ENCODE data around the gene WDR18. TPM values are rescaled to one million over a fixed set of nuclear protein-coding genes. Genes with fewer than 3 reads are reported as not detected.
A peak's percentile ranks its signal among the peaks of the same experiment; 100 is the strongest.

WDR18 gene
- total and polyA plus RNA-seq, 2 of the 8 experiments (the other 6 are each of a cell fraction or from before 2014, with no cell fraction given): 87.7 to 177 TPM

GRCh38 chr19:1028062-1028926 lies 44.1 kb downstream of the WDR18 start:
- peak overlapping the region; percentile 35 for H4K8ac ChIP-seq (ENCODE audit: extremely low read depth, insufficient read depth, low read length)
- H3K23me2 ChIP-seq (ENCODE audit: low read depth, low read length): peaks cover 12% of the 10 kb centered on the region
- H2BK20ac ChIP-seq (ENCODE audit: low read length): no peak overlapping the region; the same call in 1 of the 2 replicates
- no peak for FAIRE-seq
- ChIA-PET POLR2A (ENCODE audit: partially characterized antibody) (interaction anchor here (0.6 to 12.8 kb wide), 39 partner anchors 10 to 517 kb away, joined by 3 to 509 read pairs (median 5); partner anchors contain the start of genes ABCA7, ARHGAP45, CIRBP and FAM174C), CTCF (ENCODE audit: partially characterized antibody) (interaction anchor here (0.7 to 2.8 kb wide), 7 partner anchors 9 to 197 kb away, joined by 3 to 18 read pairs (median 5); partner anchors contain the start of gene ABCA7)
- peak overlapping the region; percentile 85 to 99 (median 96) for H3K4me3 ChIP-seq (ENCODE audit: extremely low read depth in 1 of 4, insufficient read depth in 2 of 4, low read depth in 3 of 4, low read length in 4 of 4)
- peaks cover 3 to 55% of the 10 kb centered on the region in 2 experiments; a peak in 3 of 4 replicates for H3K79me2 ChIP-seq (ENCODE audit: control insufficient read depth in 1 of 2, insufficient read depth in 2 of 2, low read length in 2 of 2)
- peak overlapping the region; percentile 53 for H3K56ac ChIP-seq (replicated peaks; ENCODE audit: insufficient read length, low read depth, low read length)
- H2AFZ ChIP-seq (ENCODE audit: low read length): no peak overlapping the region
- no peak overlapping the region for H3K23ac ChIP-seq (ENCODE audit: insufficient read length)
- peak overlapping the region; percentile 71; the same call in 1 of the 2 replicates for H2BK5ac ChIP-seq (ENCODE audit: low read depth, low read length)
- peaks cover 0 to 9% (median 4%) of the 10 kb centered on the region in 4 experiments; a peak in 5 of 7 replicates for H3K4me1 ChIP-seq (replicated peaks in 1 of 4; ENCODE audit: control insufficient read depth in 3 of 4, insufficient read depth in 4 of 4, low read length in 3 of 4)
- no peaks in the 10 kb centered on the region for H3K27me3 ChIP-seq (replicated peaks in 1 of 4; ENCODE audit: control insufficient read depth in 3 of 4, extremely low read depth in 1 of 4, insufficient read depth in 3 of 4, low read length in 3 of 4)
- H3K4me2 ChIP-seq (ENCODE audit: insufficient read depth in 1 of 2, low read depth in 2 of 2, low read length in 2 of 2): peak overlapping the region; percentile 87 to 93
- H3K79me1 ChIP-seq (ENCODE audit: low read depth, low read length): peaks cover 3% of the 10 kb centered on the region
- WGBS, 2 experiments (ENCODE audit: extremely low coverage in 1 of 2, insufficient coverage in 1 of 2, insufficient read length in 1 of 2, insufficient replicate concordance in 2 of 2, low coverage in 1 of 2, low lambda C conversion rate in 2 of 2, missing lambda C conversion rate in 1 of 2): 14% methylated on average over 32 of the region's 58 CpGs; no CpG with 5 or more reads in 1 of the 2 experiments
- H4K5ac ChIP-seq (ENCODE audit: insufficient read length, low read depth, low read length): peak overlapping the region; percentile 76
- peak overlapping the region; percentile 83 for H3K18ac ChIP-seq (ENCODE audit: extremely low read depth, low read length)
- H3K27ac ChIP-seq (ENCODE audit: low read depth, low read length): peak overlapping the region; percentile 75; the same call in 1 of the 2 replicates
- peak overlapping the region; percentile 74 for H4K91ac ChIP-seq (replicated peaks; ENCODE audit: insufficient read length, low read length)
- no peaks in the 10 kb centered on the region for H3K9me3 ChIP-seq (ENCODE audit: insufficient read depth in 2 of 2, low read depth in 1 of 2, low read length in 1 of 2)
- no peak overlapping the region for H2BK15ac ChIP-seq (ENCODE audit: low read length)
- peak overlapping the region; percentile 22 to 97 (median 80); a peak in 6 of 7 replicates for H3K9ac ChIP-seq (replicated peaks in 1 of 4; ENCODE audit: extremely low read depth in 1 of 4, low read depth in 3 of 4, low read length in 3 of 4)
- no peak overlapping the region for H2BK120ac ChIP-seq (replicated peaks; ENCODE audit: low read depth, low read length)
- H2BK12ac ChIP-seq (ENCODE audit: low read depth, low read length): no peak overlapping the region
- DNase-seq (ENCODE audit: low read depth in 1 of 2, low spot score in 2 of 2): peak in 1 of 2 experiments; percentile 77
- no peak overlapping the region for H2AK5ac ChIP-seq (ENCODE audit: low read depth, low read length)
- H3K36me3 ChIP-seq (ENCODE audit: control insufficient read depth in 2 of 4, insufficient read depth in 4 of 4, low read length in 3 of 4): peaks cover 11 to 25% (median 20%) of the 10 kb centered on the region in 4 experiments; a peak in 7 of 8 replicates
- peaks cover 10 to 12% of the 10 kb centered on the region in 2 experiments for H4K20me1 ChIP-seq (replicated peaks in 1 of 2; ENCODE audit: control insufficient read depth in 1 of 2, insufficient read depth in 2 of 2, low read length in 2 of 2)
- no peak overlapping the region for H3K14ac ChIP-seq (ENCODE audit: insufficient read length)
- no peak overlapping the region for H3K4ac ChIP-seq (replicated peaks; ENCODE audit: insufficient read length, low read depth, low read length)
- peak; percentile 24; the same call in 1 of the 2 replicates for TF ChIP-seq MAX (IDR thresholded peaks at IDR 0.05)
- peak in 1 of 2 experiments; percentile 87; a peak in 1 of 3 replicates for TF ChIP-seq EP300 (IDR thresholded peaks at IDR 0.05; ENCODE audit: borderline replicate concordance in 1 of 2, low read depth in 2 of 2, low read length in 2 of 2)
- peak; percentile 90 for TF ChIP-seq TAF7 (optimal IDR thresholded peaks at IDR 0.05; ENCODE audit: borderline replicate concordance, low read depth, low read length)
- 0 out of 2 replicates have a peak, but pooled peaks have one; percentile 10 for TF ChIP-seq SRF (IDR thresholded peaks at IDR 0.05; ENCODE audit: low read depth, low read length)
- TF ChIP-seq ASH2L (IDR thresholded peaks at IDR 0.05; ENCODE audit: low read length): peak; percentile 26
- TF ChIP-seq EZH2 (IDR thresholded peaks at IDR 0.05; ENCODE audit: low read depth, low read length, severe bottlenecking): no peak
- no peak; the same call in none of the 2 replicates for TF ChIP-seq TAF1 (IDR thresholded peaks at IDR 0.05; ENCODE audit: low read depth, low read length)
- peak; percentile 58 to 69; a peak in 3 of 4 replicates for TF ChIP-seq SIN3A (conservative IDR thresholded peaks at IDR 0.05 in 1 of 2, IDR thresholded peaks at IDR 0.05 in 1 of 2; ENCODE audit: low read depth in 1 of 2, low read length in 2 of 2)
- TF ChIP-seq NANOG (IDR thresholded peaks at IDR 0.05; ENCODE audit: insufficient read depth, low read depth, low read length, poor library complexity, severe bottlenecking): peak; percentile 13

Data from H1 (cell line).